Measurements from ENCODE around the gene KRT82.
"Not testable (repeated sequence)": the region's sequence is repeated elsewhere in the genome, so short reads cannot be mapped to it uniquely, and the experiment has no call there.

KRT82 gene

DNA sequence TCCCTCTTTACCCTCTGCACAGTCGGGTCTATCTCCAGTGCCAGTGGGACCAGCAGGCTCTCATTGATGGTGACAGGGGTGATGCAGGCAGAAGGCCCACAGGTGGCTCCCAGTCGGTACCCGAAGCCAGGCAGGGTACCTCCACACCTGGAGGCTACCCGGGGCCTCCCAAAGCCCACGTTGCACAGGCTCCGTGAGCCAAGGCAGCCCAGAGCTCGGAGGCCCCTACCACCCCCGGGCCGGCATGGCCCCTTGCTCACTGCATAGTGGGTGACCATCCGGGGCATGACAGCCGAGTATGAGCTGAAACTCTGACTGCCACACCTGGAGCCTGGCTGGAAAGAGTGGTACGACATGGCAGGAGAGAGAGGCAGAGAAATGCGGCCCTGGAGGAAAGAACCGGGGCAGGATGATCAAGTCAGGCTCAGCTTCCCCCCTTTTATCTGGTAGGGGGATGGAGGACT, at the start of gene KRT82:
KRT82 (minus strand) TSS at position 414 of the 464 bp plus-strand sequence; CDS start at position 356, 58 bp downstream.
- no peak for DNase-seq

- DNase-seq: no peak
These were observed 49.7 kb upstream of the KRT82 start for GRCh38 chr12:52455821-52456220.

DNA sequence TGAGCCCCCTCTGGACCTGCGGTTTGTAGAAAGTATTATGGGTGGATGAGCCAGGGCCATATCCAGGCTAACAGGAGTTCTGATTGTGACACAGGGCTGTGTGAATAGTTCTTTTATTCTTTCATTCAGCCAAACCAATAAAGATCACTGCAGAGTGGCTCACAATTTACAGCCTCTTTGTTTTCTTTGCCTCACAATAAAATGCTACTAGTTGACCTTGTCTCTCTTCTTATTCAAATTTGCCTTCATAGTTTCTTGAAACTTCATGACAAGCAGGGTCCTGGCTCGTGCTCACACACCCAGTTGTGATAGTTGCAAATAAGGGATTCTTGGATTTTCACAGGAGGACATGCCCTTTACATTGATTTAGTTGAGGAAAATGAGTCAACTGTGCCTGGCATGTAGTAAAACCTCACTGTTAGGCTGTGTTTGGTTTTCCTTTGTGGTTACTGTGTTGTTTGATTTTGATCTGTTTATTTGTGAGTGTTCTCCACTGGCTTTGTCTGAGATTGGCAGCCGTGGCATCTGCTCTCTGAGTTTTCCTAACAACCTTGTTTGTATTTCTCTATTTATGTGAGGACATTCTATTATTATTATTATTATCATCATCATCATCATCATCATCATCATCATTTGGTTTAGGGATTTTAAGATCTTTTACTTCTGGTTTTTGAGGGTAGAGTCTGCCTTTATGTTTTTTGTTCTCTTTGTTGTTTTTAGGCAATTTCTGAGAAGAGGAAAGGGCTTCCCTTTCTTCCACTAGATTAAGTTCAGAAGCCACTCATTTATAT, 48.5 kb upstream of the KRT82 start:
- DNase-seq: no peak

DNA sequence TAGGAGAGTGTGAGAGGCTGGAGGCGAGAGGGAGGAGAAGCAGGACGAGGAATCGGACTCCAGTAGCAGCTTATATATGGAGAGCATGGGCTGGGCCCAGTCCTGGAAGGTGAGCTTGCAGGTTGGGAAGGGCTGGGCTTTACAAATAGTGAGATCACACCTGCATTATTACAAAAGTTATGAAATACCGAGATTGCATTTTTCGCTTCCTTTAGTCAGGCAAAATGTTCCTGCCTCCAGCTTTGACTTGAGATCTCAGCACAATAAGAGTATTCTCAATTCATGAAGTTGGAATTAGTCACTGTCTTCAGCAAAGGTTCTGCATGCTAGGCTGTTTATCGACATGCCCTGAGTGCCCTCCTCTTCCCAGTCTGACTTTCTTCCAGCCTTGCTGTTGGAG, 46.0 kb upstream of the KRT82 start, which contains the start of gene KRT6B:
KRT6B (minus strand) TSS at position 46 of the 400 bp plus-strand sequence. CDS start 68 bp downstream, outside the sequence.
- DNase-seq: no peak

- DNase-seq: no peak
These were observed 42.1 kb upstream of the KRT82 start for GRCh38 chr12:52448228-52448627.

- DNase-seq: not testable (repeated sequence)
These were observed 41.1 kb upstream of the KRT82 start for GRCh38 chr12:52447196-52447595.

- no peak for DNase-seq
These were observed 40.4 kb upstream of the KRT82 start for GRCh38 chr12:52446367-52447045.

GRCh38 chr12:52445876-52446275, 39.7 kb upstream of the KRT82 start:
- DNase-seq: no peak

- no peak for DNase-seq
These were observed 38.8 kb upstream of the KRT82 start for GRCh38 chr12:52444647-52445595.

GRCh38 chr12:52443966-52444365, 37.8 kb upstream of the KRT82 start:
- DNase-seq: no peak

GRCh38 chr12:52442600-52443061, 36.5 kb upstream of the KRT82 start:
- no peak for DNase-seq

DNA sequence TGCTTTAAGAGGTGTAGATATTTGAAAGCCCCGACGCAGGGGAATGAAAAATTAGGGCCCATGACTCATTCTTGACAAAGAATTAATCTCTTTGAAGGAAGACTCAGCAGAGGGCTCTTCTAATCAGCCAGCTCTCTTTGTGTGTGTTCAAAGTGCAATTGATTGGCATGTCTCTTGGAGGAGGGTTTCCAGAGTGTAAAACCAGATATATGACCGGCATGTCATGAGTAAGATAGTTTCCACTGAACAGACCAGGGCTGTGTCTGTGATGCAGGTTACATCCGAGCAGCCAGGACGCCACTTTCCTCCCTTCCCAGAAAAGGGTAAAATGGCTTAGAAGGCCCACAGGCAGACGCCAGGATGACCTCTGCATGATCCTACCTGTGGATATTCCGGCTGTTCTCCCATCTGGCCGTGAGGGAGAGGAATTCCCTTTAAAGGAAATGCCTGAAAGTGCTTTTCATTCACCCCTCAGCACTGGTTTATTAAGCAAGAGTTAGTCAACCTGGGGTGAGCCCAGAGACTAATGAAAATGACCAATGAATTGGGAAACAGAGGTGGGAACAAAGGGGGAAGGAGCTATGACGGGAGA, 35.3 kb upstream of the KRT82 start:
- no peak for DNase-seq

DNA sequence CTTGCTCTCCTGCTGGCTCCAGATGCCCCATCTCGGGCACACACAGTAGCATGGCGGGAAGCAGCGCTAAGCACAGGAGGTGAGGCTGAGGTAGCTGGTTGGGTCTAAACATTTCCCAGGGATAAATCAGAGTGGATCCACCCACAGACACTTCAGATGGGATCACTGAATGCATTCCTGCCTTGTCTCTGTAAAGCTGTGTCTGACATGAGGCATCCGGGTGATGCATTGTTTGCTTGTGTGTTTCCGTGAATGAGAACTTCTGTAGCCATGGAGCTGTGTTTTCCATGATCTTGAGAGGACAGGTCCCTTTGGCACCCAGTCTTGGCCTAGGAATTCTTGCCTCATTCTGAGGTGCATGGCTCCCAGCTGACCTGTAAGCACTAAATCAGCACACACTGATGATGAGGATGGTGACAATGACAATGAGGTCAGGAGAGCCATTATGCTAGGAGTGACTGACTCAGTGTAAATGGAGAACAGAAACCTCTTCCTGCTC, 34.7 kb upstream of the KRT82 start:
- no peak for DNase-seq

GRCh38 chr12:52439845-52440244, 33.7 kb upstream of the KRT82 start:
- DNase-seq: no peak

DNA sequence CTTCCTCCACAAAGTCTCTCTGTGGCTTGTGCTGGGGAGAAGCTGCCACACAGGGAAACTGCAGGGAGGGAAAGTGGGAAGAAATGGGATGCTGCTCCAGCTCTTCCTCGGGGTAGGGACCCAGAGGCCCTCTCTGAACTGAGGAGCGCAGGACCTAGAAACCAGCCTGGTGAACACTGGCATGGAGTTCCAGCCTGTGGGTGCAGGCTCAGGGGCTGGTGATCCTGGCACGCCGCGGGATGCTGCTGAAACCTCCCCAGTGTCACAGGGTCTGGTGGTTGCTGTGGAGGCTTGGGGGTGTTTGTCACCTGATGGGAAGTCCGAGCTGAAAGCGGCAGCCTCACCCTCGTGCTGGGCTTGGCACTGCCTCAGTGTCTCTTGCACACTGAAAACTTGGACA, 33.3 kb upstream of the KRT82 start:
- DNase-seq: no peak

GRCh38 chr12:52438305-52439301, 32.5 kb upstream of the KRT82 start:
- DNase-seq: no peak

DNA sequence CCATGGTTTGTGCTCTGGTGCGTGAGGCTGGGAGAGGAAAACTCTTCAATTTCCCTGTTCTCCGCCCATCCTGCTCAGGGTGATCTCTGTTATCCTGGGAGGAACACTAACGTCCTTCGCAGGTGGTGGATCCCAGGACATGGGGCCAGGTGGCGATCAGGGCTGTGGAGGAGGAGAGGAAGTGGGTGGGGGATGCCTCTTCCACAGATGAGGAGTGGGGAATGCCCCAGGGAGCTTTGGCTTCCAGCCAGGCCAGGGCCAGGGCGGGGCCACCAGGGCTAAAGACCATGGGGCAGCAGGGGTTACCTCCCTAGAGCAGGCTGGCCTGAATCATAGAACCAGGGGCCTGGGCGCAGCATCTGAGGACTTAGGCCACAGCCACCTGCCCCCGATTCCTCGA, 31.4 kb upstream of the KRT82 start:
- DNase-seq: no peak

GRCh38 chr12:52436828-52437474, 30.8 kb upstream of the KRT82 start:
- DNase-seq: no peak

DNA sequence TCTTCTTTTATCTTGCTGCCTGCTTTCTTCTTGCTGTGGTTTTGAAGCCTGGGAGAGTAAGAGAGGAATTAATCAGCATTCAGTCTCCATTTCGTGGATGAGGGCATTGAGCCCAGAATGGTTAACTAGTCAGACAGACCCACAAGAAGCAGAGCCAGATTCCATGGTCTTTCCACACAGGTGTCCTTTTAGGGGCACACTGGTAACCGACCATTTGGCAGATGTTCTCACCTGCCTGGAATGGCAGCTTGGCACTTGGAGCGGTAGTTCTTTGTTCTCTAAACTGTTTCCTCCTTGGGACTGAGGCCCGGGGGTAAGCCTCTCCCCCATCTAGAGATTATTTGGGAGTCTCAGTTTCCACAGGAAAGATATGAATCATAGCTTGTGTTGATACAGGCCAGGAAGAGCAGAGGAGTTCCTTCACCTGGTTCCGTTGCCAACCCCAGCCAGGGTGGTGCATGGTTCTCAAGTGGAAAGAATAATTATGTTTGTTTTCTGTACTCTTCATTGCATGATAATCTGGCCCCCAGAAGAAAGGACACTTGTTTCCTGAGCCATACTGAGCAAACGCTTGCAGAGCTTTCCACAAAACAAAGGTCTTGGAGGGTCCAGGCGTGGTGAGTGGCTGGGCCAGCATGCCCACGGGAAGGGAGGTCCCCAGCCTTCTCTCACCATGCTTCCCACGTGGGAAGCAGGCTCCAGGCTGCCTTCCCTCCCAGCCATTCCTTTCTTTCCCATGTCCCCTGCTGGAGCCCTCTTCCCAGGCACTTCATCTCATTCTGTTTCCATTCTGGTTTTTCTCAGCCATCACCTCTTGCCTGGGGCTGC, 30.1 kb upstream of the KRT82 start:
- no peak for DNase-seq

DNA sequence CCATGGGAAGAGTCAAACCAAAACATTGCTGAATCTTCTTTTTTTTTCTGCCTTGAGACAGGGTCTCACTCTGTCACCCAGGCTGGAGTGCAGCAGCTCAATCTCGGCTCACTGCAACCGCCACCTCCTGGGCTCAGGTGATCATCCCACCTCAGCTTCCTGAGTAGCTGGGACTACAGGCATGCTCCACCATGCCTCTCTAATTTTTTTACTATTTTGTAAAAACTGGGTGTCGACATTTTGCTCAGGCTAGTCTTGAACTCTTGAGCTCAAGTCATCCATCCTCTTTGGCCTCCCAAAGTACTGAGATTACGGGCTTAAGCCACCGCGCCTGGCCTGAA, 29.5 kb upstream of the KRT82 start:
- DNase-seq: no peak

Data from Kasumi-1 (cell line).